Activated naive CD4-positive, alpha-beta T cell treated with anti-CD3 and anti-CD28 coated beads, Interleukin-2, amount 50 U/mL, for 72 hours (primary cell): ENCODE measurements around the gene RAD51B. TPM values are rescaled to one million over a fixed set of nuclear protein-coding genes. Genes with fewer than 3 reads are reported as not detected.
A peak's percentile ranks its signal among the peaks of the same experiment; 100 is the strongest.

Experiments used
- ATAC-seq, 2 donors: fragments of 150-1000 bp; cut with Tn5 transposase; 2 replicates each; pipeline ENCODE4 v1.10.0; 2021; ENCODE audit warnings: mild to moderate bottlenecking in 2 of 2, moderate library complexity in 2 of 2
- DNase-seq, 2 donors: peaks; one replicate each; pipeline ENCODE4 v3.0.0; 2021 to 2022; ENCODE audit warnings: low spot score in 2 of 2
- H3K27ac Mint-ChIP-seq, 2 donors: one replicate each; pipeline ENCODE4 v1.8.0; 2022; ENCODE audit warnings: mild to moderate bottlenecking in 2 of 2, mixed read lengths in 2 of 2
- H3K36me3 Mint-ChIP-seq, 2 donors: one replicate each; pipeline ENCODE4 v1.8.0; 2022; ENCODE audit warnings: mixed read lengths in 2 of 2
- H3K9me3 Mint-ChIP-seq, 2 donors: one replicate each; pipeline ENCODE4 v1.8.0; 2022; ENCODE audit warnings: mixed read lengths in 2 of 2
- total RNA-seq, 2 donors: library from RNA; stranded (reverse); gene quantifications; one replicate each; pipeline ENCODE4 v1.2.3, GENCODE V29; 2022

Gene RAD51B
- total RNA-seq, 2 donors from 2014 or later, result 36.5 to 53.0 TPM

GRCh38 chr14:68366656-68367055 lies 547.1 kb downstream of the RAD51B start:
- ATAC-seq (no peak), DNase-seq (no peak)
- Mint-ChIP-seq H3K9me3 (peaks cover 0 to 1% of the 10 kb centered on the region in 2 donors), H3K27ac (no peak overlapping the region), H3K36me3 (no peaks in the 10 kb centered on the region)

GRCh38 chr14:68367536-68367935 lies 548.0 kb downstream of the RAD51B start:
- Mint-ChIP-seq H3K27ac (no peak overlapping the region), H3K9me3 (peaks cover 0 to 6% of the 10 kb centered on the region in 2 donors), H3K36me3 (no peaks in the 10 kb centered on the region)
- DNase-seq (no peak), ATAC-seq (no peak)

GRCh38 chr14:68368850-68369249 lies 549.3 kb downstream of the RAD51B start:
- no peaks in the 10 kb centered on the region for H3K36me3 Mint-ChIP-seq
- H3K27ac Mint-ChIP-seq, result peak overlapping the region in 1 of 2 donors; percentile 58
- peaks cover 0 to 6% of the 10 kb centered on the region in 2 donors for H3K9me3 Mint-ChIP-seq
- DNase-seq, result no peak
- peak in 1 of 2 donors; percentile 24 for ATAC-seq

- Mint-ChIP-seq H3K36me3 (no peaks in the 10 kb centered on the region), H3K27ac (peak overlapping the region; percentile 58 to 70), H3K9me3 (peaks cover 0 to 6% of the 10 kb centered on the region in 2 donors)
- ATAC-seq (peak; percentile 93 to 98), DNase-seq (no peak)
Measured at GRCh38 chr14:68369281-68370056, 549.9 kb downstream of the RAD51B start.

- ATAC-seq (no peak), DNase-seq (no peak)
- Mint-ChIP-seq H3K27ac (no peak overlapping the region), H3K36me3 (no peaks in the 10 kb centered on the region), H3K9me3 (peaks cover 0 to 6% of the 10 kb centered on the region in 2 donors)
Measured at GRCh38 chr14:68370057-68370360, 550.4 kb downstream of the RAD51B start.

GRCh38 chr14:68372368-68372767 lies 552.8 kb downstream of the RAD51B start:
- H3K36me3 Mint-ChIP-seq, result no peaks in the 10 kb centered on the region
- no peak for DNase-seq
- ATAC-seq, result no peak
- no peak overlapping the region for H3K27ac Mint-ChIP-seq
- H3K9me3 Mint-ChIP-seq, result peaks cover 0 to 6% of the 10 kb centered on the region in 2 donors

GRCh38 chr14:68373124-68373646 lies 553.6 kb downstream of the RAD51B start:
- H3K36me3 Mint-ChIP-seq, result no peaks in the 10 kb centered on the region

GRCh38 chr14:68373847-68374444 lies 554.4 kb downstream of the RAD51B start:
- no peaks in the 10 kb centered on the region for H3K36me3 Mint-ChIP-seq
- ATAC-seq, result no peak

More at GRCh38 chr14:68373124-68373646, 553.6 kb downstream of the RAD51B start:
- no peak for ATAC-seq
- Mint-ChIP-seq H3K9me3 (peaks cover 0 to 6% of the 10 kb centered on the region in 2 donors), H3K27ac (no peak overlapping the region)
- no peak for DNase-seq

GRCh38 chr14:68374682-68375081 lies 555.1 kb downstream of the RAD51B start:
- DNase-seq (no peak), ATAC-seq (no peak)
- peaks cover 0 to 6% of the 10 kb centered on the region in 2 donors for H3K9me3 Mint-ChIP-seq
- no peaks in the 10 kb centered on the region for H3K36me3 Mint-ChIP-seq
- no peak overlapping the region for H3K27ac Mint-ChIP-seq

More at GRCh38 chr14:68373847-68374444, 554.4 kb downstream of the RAD51B start:
- DNase-seq, result no peak
- H3K9me3 Mint-ChIP-seq, result peaks cover 0 to 6% of the 10 kb centered on the region in 2 donors
- no peak overlapping the region for H3K27ac Mint-ChIP-seq

- no peak for DNase-seq
- peaks cover 0 to 6% of the 10 kb centered on the region in 2 donors for H3K9me3 Mint-ChIP-seq
- peak overlapping the region in 1 of 2 donors; percentile 42 for H3K27ac Mint-ChIP-seq
- ATAC-seq, result no peak
- H3K36me3 Mint-ChIP-seq, result no peaks in the 10 kb centered on the region
Measured at GRCh38 chr14:68375376-68375775, 555.8 kb downstream of the RAD51B start.

GRCh38 chr14:68376067-68376779 lies 556.6 kb downstream of the RAD51B start:
- Mint-ChIP-seq H3K9me3 (peaks cover 0 to 6% of the 10 kb centered on the region in 2 donors), H3K27ac (peak overlapping the region in 1 of 2 donors; percentile 12), H3K36me3 (no peaks in the 10 kb centered on the region)
- DNase-seq (no peak), ATAC-seq (no peak)

- H3K36me3 Mint-ChIP-seq, result no peaks in the 10 kb centered on the region
- peaks cover 0 to 1% of the 10 kb centered on the region in 2 donors for H3K9me3 Mint-ChIP-seq
- ATAC-seq (no peak), DNase-seq (no peak)
- H3K27ac Mint-ChIP-seq, result peak overlapping the region in 1 of 2 donors; percentile 12
Measured at GRCh38 chr14:68377006-68377405, 557.4 kb downstream of the RAD51B start.

GRCh38 chr14:68377459-68377858 lies 557.9 kb downstream of the RAD51B start:
- no peak overlapping the region for H3K27ac Mint-ChIP-seq
- ATAC-seq (no peak), DNase-seq (no peak)
- H3K9me3 Mint-ChIP-seq, result no peaks in the 10 kb centered on the region
- no peaks in the 10 kb centered on the region for H3K36me3 Mint-ChIP-seq

- H3K36me3 Mint-ChIP-seq, result no peaks in the 10 kb centered on the region
- no peak for DNase-seq
- peak; percentile 48 to 63 for ATAC-seq
- H3K9me3 Mint-ChIP-seq, result no peaks in the 10 kb centered on the region
- H3K27ac Mint-ChIP-seq, result no peak overlapping the region
Measured at GRCh38 chr14:68379510-68380328, 560.1 kb downstream of the RAD51B start.

GRCh38 chr14:68380329-68380741 lies 560.8 kb downstream of the RAD51B start:
- no peak overlapping the region for H3K27ac Mint-ChIP-seq
- ATAC-seq, result no peak
- no peaks in the 10 kb centered on the region for H3K36me3 Mint-ChIP-seq

GRCh38 chr14:68384335-68384734 lies 564.8 kb downstream of the RAD51B start:
- H3K9me3 Mint-ChIP-seq, result no peaks in the 10 kb centered on the region
- H3K36me3 Mint-ChIP-seq, result no peaks in the 10 kb centered on the region
- no peak for ATAC-seq
- no peak for DNase-seq
- H3K27ac Mint-ChIP-seq, result no peak overlapping the region

More at GRCh38 chr14:68380329-68380741, 560.8 kb downstream of the RAD51B start:
- DNase-seq, result no peak
- no peaks in the 10 kb centered on the region for H3K9me3 Mint-ChIP-seq
